Head of caudate nucleus (tissue), 42 donors: ENCODE data around the gene RASGRP3.

Experiments used
- DNase-seq, 42 donors: peaks; one replicate each; pipeline versions ENCODE4 v3.0.0 to v3.0.0-alpha.2; 2020 to 2021; ENCODE audit warnings: mixed read lengths in 7 of 42
- intact Hi-C: fragments of 100-400 bp; cut with DNase I; formaldehyde crosslinking; loops from one replicate; pipeline ENCODE4 v1.15.0; 2022

The RASGRP3 gene

DNA sequence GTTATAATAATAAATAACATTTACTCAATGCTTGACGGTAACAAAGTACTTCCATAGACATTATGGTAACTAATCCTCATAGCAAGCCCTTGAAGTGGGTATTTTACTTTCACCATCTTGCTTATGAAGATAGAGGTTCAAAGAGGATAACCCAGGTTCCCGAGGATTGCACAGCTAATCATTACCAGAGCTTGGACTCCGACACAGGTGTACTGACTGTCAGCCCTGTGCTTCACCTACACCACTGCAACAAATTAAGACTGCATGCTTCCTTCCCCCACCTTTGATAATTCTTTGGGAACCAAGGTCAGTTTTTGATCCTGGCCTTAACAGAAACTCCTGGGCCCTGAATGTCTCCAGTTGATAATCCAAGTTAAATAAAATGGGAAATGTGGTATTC is 73.8 kb downstream of the RASGRP3 start:
- intact Hi-C loops, result no loop called here

DNA sequence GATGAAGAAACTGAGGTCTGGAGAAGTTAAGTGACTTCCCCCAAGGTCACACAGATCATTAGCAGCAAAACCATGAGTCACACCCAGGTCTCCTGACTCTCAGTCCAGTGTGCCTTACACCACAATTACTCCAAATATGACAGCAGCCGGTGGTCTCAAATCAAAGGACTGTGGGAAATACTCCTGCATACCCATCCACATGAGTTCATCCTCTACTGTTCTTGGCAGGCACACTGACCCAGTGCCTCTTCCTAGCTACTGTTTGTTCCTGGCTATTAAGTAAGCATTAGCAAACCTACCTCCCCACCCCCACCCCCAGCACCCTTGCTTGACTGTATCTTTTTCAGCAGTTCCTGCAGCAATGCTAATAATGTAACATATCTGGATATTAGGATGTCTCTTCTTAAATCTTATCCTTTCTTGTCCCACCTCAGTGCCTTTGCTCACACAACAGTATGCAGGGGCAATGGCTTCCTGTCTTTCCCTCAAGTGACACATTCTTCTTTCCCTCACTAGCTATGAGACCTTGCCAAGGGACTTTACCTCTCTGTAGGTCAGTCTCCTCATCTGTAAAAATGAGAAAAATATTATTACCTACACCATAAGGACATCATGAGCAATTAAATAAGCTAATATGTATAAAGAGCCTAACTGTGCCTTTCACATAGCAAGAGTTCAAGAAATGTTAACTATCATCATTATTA is 76.5 kb downstream of the RASGRP3 start:
- no peak for DNase-seq
- intact Hi-C loops, result no loop called here

More for the DNA sequence above, 73.8 kb downstream of the RASGRP3 start:
- DNase-seq, result no peak

DNA sequence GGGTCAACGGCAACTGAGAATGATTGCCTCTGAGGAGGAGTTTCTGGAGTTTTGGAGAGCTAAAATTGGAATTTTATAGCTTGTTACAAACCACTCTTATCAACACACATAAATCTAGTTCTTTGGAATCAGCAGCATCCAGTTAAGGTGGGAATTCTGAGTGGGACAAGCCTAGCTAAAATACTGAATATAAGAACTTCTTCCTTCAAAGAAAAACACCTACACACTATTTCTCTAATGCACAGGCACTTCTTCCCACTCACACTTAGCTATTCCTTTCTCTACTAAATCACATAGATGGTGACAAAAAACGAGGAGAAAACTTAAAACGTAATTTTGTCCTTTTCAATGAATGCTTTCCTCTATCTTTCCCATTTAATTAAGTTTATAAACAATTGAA is 79.2 kb downstream of the RASGRP3 start:
- intact Hi-C loops, result no loop called here
- peak in 1 of 42 donors; percentile 23 for DNase-seq

DNA sequence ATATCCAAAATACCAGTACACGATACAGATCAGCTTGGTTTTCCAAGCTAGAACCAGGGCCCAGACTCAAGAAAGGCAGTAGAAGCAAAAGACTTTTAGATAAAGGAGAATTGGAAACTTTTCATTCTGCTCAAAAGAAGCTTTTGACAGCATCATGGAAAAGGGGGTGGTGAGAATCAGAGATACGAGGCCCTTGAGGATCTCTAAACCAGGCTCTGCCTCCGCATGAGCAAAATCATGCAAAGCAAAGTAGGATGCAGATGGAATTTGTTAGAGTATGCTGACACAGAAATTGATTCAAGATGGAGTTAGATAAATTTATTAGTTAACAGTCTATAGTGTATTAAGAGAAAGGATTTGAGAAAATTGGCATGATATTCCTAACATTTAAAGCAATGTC is 82.9 kb downstream of the RASGRP3 start:
- intact Hi-C loops, result no loop called here

DNA sequence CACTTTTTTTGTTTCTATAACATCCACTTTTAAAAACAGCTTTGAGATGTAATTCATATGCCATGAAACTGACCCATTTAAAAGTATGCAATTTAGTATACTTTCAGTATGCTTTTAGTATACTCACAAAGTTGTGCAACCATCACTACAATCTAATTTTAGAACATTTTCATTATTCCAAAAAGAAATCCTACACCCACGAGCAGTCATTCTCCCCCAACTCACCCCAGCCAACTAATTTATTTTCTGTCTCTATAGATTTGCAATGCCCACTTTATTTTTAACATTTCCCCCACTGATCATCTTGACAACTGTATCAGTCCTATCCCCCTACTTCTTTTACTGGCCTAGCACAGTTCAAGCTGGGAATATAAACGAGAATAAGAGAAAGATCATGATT is 83.6 kb downstream of the RASGRP3 start:
- DNase-seq, result no peak
- intact Hi-C loops, result no loop called here

More for the DNA sequence above, 82.9 kb downstream of the RASGRP3 start:
- DNase-seq, result peak in 16 of 42 donors; percentile 18 to 79 (median 44)

DNA sequence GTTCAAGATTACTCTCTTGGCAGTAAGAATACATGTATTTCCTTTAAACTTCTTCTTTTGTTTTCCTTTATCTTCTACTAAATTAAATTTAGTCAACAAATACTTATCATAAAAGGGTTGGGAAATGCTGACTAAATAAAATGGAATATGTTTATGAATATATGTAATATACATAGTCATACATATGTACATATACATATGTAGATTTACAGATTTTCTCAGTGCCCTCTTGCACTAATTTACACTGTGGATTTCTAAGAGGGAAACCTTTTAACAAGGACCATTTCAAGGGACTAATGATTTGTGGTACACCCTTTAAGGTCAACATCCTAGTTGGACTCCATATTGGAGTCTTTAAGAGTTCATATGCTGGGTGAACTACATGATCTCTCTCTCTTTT is 85.4 kb downstream of the RASGRP3 start:
- intact Hi-C loops, result no loop called here
- DNase-seq, result no peak

DNA sequence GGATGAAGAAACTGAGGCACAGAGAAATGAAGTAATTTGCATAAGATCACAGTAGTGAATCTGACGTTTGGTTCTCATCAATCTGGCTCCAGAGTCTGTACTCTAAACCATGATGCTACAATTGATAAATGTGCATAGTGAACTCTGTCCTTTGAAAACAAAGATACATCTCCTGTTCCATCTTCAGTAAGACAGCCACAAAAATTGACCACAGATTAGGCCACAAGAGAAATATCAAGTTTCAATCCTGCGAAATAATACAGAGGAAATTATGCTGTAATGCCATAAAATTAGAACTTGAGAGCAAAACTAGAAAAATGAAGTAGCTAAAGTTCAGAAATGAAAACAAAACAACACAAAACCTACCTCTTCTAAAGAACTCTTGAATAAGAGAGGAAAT is 94.2 kb downstream of the RASGRP3 start:
- no peak for DNase-seq
- intact Hi-C loops, result no loop called here

DNA sequence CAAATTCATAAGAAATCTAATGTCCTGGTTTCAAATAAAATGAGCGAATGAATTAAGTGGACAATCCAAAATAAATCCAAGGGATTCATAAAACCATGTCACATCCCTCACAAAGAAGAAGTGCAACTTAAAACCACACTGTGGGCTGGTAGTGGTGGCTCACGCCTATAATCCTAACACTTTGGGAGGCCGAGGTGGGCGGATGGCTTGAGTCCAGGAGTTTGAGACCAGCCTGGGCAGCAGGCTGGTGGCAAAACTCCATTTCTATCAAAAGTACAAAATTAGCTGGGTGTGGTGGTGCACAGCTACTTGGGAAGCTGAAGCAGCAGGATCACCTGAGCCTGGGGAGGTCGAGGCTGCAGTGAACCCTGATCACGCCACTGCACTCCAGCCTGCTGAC is 97.2 kb downstream of the RASGRP3 start:
- intact Hi-C loops, result no loop called here
- DNase-seq, result no peak

DNA sequence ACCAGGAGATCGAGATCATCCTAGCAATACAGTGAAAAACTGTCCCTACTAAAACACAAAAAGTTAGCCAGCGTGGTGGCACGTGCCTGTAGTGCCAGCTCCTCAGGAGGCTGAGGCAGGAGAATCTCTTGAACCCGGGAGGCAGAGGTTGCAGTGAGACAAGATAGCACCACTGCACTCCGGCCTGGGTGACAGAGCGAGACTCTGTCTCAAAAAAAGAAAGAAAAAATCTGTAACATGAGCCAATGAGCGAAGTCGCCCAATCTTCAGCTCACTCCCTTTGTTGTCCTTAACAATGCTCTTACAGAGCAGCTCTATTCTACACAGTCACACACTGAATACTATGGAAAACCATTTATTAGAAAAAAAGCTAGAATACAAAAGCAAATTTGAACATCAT is 100.6 kb downstream of the RASGRP3 start:
- intact Hi-C loops, result no loop called here
- peak in 14 of 42 donors; percentile 24 to 75 (median 42) for DNase-seq

DNA sequence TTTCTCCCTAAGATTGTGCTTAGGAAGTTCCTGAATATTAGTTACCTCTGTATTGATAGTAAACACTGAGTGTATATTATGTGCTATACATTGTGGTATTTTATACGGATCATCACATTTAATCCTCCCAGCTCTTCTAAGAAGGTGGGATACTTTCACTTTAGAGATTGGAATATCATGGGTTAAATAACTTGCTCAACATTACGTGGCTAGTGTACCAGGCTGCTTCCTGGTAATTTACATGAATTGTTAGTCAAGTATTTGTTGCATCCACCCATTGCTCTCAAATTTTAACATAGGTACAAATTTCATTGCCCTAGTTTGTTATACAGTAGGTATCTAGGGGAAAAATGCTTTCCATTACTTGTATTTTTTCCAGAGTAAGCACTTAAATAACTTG is 101.2 kb downstream of the RASGRP3 start:
- intact Hi-C loops, result no loop called here
- no peak for DNase-seq

DNA sequence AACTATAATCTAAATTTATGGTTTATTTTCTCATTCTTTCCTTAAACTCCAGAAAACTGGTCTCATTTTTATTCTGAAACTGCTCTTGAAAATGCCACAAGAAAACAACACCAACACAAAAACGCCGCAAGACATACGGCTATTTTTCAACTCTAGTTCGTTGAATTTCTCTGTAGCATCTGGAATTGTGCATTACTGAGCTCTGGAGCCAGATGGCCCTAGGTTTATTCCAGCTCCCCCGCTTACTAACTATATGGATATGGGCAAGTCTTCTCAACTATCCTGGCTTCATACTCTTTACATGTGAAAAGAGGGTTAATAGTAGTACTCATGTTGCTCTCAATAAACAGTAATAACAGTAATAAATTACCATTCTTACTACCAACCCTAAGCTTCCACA is 102.8 kb downstream of the RASGRP3 start:
- intact Hi-C loops, result no loop called here
- DNase-seq, result no peak

DNA sequence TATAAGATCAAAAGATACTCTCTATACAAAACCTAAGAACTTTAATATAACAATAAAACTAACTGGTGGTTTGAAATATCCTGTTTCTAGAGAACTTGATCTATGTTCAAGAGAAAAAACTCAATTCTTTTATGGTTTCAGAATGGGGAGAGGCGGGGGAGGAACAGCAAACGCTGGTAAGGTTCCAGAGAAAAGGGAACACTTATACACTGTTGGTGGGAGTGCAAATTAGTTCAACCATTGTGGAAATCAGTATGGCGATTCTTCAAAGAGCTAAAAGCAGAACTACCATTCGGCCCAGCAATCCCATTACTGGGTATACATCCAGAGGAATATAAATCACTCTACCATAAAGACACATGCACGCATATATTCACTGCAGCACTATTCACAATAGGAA is 105.4 kb downstream of the RASGRP3 start:
- intact Hi-C loops, result loop anchor here (2.0 to 10.0 kb wide), 2 partner anchors 107 to 547 kb away; no protein-coding TSS in a partner anchor
- DNase-seq, result no peak

DNA sequence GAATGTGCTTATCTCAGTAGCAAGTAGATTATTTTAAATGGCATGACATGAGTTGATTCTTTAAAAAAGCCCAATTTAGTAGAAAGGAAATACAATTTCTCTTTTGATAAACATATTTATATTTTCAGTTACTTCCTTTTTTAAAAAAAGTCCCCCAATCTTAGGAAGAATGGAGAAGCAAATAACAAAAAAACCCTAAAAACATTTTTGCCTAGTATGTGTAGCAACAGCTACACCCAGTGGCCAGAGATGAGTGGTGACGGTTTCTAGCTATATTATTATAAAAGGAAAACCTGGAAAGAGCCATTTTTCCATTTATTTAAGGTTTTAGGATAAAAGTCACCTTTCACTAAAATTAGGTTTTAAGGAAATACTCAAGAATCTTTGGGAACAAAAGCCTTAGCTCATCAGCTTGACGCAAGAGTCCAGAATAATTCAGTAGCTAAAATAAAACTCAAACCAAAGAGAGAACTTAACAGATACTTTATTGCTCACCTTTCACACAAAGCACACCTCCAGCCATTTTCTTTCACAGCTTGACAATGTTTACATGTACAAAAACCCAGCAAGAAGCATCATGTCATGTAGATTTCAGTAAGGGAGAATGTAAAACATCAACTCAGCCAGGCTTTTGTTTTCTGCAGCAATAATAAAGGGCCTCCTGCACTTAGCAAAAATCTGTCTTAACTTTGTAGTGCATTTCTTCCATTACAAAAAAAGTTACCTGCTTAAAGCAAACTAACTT is 106.9 kb downstream of the RASGRP3 start:
- intact Hi-C loops, result loop anchor here (2.0 to 10.0 kb wide), 2 partner anchors 109 to 549 kb away; no protein-coding TSS in a partner anchor
- DNase-seq, result peak in 28 of 42 donors; percentile 18 to 81 (median 53)

DNA sequence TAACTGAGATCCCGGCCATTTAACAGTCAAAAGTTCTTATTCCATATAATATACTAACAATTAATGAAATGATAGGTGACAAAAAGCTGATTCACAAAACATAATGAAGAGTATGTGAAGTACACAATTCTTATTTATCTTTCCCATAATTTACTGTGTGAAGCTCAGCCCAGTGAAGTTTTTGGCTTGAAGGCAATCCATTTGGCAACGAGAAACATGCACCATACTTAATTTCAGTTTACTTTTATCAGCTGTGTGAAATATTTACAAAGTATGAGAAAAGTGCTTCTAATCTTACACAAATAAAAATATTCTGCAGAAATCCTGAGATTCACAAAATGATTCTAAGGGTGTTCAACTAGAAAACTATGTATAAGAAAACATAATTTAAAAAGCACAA is 110.3 kb downstream of the RASGRP3 start:
- no peak for DNase-seq
- intact Hi-C loops, result loop anchor here (10.0 kb wide), 1 partner anchor 552 kb away; no protein-coding TSS in a partner anchor

DNA sequence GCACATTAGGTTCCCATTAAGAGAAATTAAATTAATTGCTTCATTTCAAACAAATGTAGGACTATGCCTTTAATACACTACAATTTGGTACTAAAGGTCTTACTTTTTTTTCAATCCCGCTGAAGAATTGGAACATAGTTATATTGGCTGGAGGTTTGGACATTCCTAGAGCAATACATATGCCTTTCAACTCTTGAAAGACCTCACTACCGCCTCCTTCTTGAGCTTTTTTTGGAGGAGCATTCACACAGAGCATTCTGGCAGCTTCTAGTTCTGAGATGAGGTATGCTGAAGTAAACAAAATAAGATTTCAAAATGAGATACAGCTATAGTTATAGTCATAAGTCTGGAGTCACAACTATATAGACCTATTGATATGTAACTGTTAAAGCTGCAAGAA is 111.8 kb downstream of the RASGRP3 start:
- no peak for DNase-seq

DNA sequence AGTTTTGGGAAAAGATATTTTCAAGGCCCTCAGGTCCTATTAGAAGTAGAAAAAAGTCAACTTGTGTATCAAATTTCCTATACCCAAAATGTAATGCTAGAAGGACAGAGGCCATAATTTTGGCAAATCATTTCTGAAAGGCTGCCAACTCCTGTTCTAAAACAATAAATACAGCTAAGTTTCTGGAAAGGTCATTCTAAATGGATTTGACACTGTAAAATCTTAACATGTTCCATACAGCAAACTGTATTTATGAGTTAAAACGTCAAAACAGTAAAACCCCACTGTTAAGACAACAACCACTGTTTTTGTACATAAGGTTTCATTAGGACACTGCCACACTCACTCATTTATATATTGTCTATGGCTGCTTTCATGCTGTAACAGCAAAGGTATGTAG is 113.0 kb downstream of the RASGRP3 start:
- intact Hi-C loops, result loop anchor here (10.0 kb wide), 1 partner anchor 555 kb away; no protein-coding TSS in a partner anchor
- DNase-seq, result no peak

More for the DNA sequence above, 111.8 kb downstream of the RASGRP3 start:
- intact Hi-C loops, result loop anchor here (10.0 kb wide), 1 partner anchor 553 kb away; no protein-coding TSS in a partner anchor

DNA sequence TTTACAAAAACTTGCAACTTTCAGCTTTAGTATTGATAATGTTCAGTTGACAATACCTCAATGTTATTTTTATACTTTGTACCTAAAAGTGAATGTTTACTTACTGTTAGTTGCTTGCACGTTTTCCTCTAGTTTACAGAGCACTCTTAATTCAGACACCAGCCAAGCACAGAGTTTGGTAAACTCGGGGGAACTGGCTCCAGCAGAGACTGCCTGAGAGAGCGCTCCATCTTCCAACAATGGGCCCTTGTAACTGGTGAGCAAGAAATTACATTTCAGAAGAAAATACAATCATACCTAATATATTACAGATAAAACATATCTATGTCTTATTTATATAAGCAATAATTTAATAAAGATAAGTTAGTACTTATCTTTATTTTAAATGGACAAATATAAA is 118.9 kb downstream of the RASGRP3 start:
- peak in 14 of 42 donors; percentile 4 to 58 (median 32) for DNase-seq
- intact Hi-C loops, result loop anchor here (5.0 kb wide), 1 partner anchor 118 kb away; the partner anchor contains the start of gene RASGRP3

DNA sequence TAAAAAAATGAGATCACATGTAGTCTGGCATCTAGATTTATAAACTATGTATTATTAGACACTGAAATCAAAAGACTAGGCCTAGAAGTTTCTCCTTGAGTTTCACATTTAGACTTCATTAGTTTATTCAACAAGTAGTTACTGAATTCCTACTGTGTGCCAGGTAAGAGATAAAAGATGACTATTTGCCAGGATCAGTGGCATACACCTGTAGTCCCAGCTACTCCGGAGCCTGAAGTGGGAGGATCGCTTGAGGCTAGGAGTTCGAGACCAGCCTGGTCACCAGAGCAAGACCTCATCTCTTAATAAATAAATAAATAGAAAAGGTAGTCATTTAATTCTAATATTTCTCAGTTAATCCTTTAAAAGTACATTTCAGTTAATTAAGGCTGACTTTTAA is 120.6 kb downstream of the RASGRP3 start:
- intact Hi-C loops, result loop anchor here (5.0 kb wide), 1 partner anchor 120 kb away; the partner anchor contains the start of gene RASGRP3
- no peak for DNase-seq

DNA sequence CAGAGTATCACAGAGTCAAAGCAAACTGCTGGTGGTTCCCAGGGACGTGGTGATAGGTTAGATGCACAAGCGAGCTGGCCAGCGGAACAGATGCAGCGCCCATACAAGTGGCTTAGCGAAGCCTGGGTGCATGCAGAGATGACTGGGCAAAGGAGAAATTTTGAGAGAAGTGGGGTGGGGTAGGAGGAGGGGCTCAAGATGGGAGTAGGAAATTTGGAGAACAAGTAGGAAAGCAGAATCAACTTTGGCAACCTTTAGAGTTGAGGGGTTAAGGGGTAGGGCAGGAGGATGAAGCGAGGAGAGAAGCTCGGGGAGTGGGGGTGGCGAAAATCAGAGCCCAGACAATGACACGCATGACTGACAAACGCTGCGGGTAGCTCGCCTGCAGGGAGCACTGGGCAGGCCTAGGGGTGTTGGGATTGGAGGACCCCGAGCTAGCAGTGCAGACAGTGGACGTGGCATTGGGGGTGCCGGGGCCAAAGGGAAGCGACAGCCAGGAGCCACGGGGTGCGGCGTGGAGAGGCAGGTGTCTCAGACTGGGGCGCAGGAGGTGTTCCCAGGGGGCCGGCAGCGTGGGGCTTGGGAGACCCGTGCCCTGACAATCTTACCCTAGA is 122.2 kb downstream of the RASGRP3 start:
- intact Hi-C loops, result loop anchor here (5.0 kb wide), 1 partner anchor 121 kb away; the partner anchor contains the start of gene RASGRP3
- peak in 19 of 42 donors; percentile 7 to 54 (median 20) for DNase-seq
